Measurements from ENCODE around the gene DAPK2. TPM values are rescaled to one million over a fixed set of nuclear protein-coding genes. Genes with fewer than 3 reads are reported as not detected.

The DAPK2 gene
- polyA plus RNA-seq, 4 donors, result 4.2 to 8.4 (median 6.4) TPM

DNA sequence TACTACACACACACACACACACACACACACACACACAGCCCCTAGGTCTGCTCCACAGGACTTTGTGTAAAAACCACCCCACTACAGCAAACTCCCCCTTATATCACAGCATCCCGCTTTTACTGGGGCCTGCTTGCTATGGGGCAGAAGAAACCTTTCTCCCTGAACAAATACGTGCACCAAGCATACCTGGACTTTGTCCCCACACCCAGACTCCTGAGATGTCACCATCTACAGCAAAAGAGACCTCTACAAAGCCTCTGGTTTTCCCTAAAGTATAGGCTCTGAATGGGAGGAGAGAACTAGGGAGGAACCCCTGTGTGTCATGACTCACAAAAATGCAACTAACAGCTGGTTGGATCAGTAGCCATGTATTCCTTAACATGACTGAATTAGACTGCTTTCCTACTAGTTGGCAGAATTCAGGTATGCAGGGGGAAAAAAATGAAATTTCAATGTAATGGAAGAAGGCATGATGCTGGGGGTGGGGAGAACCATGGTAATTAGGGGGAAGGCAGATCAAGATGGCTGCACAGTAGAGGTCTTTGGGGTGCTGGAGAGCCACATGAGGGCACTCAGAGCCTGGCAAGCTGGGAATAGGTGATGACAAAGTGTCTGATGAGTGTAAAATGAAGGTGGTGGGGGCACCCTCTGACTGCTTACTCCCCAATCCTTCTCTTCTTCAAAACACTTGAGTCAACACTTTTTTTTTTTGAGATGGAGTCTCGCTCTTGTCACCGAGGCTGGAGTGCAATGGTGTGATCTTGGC, 45.9 kb downstream of the DAPK2 start:
- DNase-seq (ENCODE audit: low read depth in 4 of 4, low spot score in 2 of 4), result no peak

- DNase-seq (ENCODE audit: low read depth in 4 of 4, low spot score in 2 of 4), result no peak
Measured at GRCh38 chr15:63999177-63999576, 47.1 kb downstream of the DAPK2 start.

- no peak for DNase-seq (ENCODE audit: low read depth in 4 of 4, low spot score in 2 of 4)
Measured at GRCh38 chr15:63998489-63998888, 47.8 kb downstream of the DAPK2 start.

GRCh38 chr15:63997715-63998442, 48.4 kb downstream of the DAPK2 start:
- DNase-seq (ENCODE audit: low read depth in 4 of 4, low spot score in 2 of 4), result no peak

DNA sequence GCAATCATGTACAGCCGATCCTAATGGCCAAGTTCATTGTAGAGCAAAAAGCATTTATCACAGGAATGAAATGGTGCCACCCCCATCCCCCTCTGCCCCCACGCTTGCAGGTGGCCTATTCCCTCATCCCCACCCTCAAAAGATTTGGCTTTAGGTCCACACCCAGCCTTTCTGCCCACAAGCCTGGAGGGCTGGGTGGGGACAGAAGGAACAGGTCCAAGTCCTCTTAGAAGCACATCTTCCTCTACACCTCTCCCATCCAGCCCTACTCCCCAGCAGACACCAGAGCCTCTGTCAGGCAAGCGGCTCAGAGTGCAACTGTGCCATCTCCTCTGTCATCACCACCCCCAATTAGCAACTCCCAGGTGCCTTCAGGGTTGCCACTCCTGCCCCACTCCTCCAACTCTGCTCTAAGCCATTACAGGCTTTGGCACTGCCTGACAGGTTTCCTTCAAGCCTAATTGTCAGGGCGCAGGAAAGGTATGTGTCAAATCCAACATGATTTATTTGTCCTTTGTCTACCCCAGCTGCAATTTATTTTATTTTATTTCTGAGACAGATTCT, 49.4 kb downstream of the DAPK2 start:
- no peak for DNase-seq (ENCODE audit: low read depth in 4 of 4, low spot score in 2 of 4)

DNA sequence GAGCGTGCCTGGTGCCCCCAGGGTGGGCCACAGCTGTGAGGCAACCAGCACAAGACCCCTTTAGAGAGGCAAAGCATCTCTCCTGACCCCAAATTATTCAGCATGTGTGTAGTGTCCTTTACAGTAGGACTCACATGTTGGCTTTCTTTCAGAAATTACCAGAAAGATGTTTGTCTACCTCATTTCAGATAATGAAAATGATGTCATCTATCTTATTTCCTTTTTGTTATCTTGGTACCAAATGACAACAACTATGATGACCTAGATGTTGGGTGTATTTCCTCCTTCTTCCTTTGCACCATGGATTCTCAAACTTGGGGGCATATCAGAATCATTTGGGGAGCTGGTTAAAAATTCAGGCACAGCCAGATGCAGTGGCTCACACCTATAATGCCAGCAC, 50.5 kb downstream of the DAPK2 start:
- no peak for DNase-seq (ENCODE audit: low read depth in 4 of 4, low spot score in 2 of 4)

DNA sequence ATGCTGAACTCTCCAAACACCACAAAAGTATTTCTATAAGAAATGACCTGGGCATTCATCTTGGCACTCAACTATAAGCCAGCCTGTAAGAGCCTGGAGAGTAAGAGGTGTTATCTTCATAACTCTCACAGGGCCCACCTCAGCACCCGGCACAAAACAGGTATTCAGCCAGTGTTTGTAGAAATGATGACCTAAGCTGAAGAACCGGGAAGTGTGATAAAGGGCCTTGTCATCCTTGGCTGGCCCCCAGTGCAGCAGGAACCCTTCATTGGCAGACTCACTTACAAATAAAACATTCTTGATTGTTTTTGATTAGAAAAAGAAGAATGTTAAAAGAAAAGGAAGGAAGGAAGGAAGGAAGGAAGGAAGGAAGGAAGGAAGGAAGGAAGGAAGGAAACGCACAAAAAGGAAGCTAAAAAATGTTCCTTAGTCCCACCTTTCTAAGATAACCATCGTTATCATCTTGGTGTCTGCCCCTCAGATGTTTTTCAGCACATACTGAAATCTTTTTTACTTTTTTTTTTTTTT, 52.1 kb downstream of the DAPK2 start:
- DNase-seq (ENCODE audit: low read depth in 4 of 4, low spot score in 2 of 4), result no peak

DNA sequence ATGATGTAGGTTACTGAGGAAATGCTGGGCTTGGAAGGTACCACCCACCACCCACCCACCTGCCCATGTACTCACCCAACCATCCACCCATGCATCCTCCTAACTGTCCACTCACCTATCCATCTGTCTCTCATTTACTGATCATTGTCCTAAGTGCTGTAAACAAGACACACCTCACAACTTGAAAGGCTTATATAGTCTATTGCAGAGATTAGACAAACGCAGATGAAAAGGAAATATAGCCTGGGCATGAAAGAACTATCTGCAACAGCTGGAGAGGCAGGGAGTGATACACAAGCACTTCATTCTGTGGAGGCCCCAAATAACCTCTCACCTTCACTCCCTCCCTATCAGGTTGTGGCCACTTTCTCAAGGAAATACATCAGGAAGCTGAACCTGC, 54.0 kb downstream of the DAPK2 start:
- no peak for DNase-seq (ENCODE audit: low read depth in 4 of 4, low spot score in 2 of 4)

DNA sequence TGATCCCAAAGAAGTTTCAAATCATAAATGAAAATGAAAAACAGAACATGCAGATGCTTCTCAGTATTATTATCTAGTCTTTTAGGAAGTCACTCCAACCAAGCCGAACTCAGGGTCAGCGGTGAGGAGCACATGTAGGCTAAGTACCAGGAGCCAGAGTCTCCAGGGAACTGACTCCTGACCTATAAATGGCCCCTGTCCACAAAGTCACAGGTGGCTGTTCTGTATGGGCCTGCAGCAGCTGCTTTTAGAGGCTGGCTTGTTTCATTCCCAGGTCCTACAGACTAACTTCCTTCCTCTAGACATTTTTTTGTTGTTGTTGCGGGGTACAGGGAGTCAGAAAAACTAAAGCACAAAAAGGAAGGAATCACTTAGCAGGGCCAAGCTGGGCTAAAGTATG, 54.6 kb downstream of the DAPK2 start:
- DNase-seq (ENCODE audit: low read depth in 4 of 4, low spot score in 2 of 4), result no peak

DNA sequence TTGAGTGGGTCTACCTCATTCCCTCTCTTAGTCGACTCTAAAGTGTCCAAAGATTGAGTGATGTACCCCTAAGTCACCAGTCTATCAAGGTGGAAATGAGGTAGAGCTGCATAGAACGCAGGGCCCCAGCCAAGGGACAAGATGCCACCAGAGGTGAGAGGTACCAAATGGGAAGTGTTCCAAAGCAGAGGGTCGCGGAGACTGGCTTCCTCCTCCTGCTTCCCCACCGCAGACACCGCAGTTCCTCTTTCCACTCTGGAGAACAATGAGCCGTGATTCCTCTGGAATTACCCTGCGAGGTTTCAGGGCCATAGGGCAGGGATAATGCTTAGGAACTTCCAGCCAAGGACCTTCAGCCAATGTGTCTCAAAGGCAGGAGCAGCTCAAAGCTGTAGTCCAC, 55.8 kb downstream of the DAPK2 start:
- DNase-seq (ENCODE audit: low read depth in 4 of 4, low spot score in 2 of 4), result no peak

DNA sequence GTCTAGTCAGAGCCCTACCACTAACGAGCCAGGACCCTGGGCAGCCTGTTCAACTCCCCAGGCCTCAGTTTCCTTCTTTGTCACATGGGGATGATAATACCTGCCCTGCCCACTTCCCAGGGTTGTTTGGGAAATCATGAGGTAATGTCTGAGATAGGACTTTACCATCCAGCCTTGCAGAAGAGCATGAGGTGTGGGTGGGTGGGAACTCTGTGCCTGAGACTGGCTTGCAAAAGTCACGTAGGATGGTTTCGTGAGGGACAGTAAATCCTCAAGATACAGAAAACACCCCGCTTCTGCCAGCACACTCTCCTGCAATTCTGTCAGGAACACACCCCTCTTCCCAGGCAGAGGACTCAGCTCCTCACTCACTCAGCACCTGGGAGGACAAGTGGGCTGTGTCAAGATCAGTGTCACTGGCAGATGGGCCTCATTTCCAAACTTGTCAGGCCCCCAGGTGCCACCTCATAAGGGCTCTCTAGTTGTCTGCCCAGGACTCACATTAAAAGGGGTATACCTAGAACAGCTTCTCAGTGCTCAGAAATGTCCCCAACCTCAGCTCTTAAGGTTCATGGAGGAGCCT, 58.4 kb downstream of the DAPK2 start:
- no peak for DNase-seq (ENCODE audit: low read depth in 4 of 4, low spot score in 2 of 4)

- no peak for DNase-seq (ENCODE audit: low read depth in 4 of 4, low spot score in 2 of 4)
Measured at GRCh38 chr15:63986751-63987341, 59.4 kb downstream of the DAPK2 start.

GRCh38 chr15:63986185-63986680, 60.1 kb downstream of the DAPK2 start:
- DNase-seq (ENCODE audit: low read depth in 4 of 4, low spot score in 2 of 4), result no peak

- DNase-seq (ENCODE audit: low read depth in 4 of 4, low spot score in 2 of 4), result no peak
Measured at GRCh38 chr15:63985221-63986184, 60.8 kb downstream of the DAPK2 start.

- no peak for DNase-seq (ENCODE audit: low read depth in 4 of 4, low spot score in 2 of 4)
Measured at GRCh38 chr15:63984331-63984730, 62.0 kb downstream of the DAPK2 start.

GRCh38 chr15:63983061-63983711, 63.1 kb downstream of the DAPK2 start:
- DNase-seq (ENCODE audit: low read depth in 4 of 4, low spot score in 2 of 4), result peak in 3 of 4 donors; percentile 52 to 63 (median 56)

DNA sequence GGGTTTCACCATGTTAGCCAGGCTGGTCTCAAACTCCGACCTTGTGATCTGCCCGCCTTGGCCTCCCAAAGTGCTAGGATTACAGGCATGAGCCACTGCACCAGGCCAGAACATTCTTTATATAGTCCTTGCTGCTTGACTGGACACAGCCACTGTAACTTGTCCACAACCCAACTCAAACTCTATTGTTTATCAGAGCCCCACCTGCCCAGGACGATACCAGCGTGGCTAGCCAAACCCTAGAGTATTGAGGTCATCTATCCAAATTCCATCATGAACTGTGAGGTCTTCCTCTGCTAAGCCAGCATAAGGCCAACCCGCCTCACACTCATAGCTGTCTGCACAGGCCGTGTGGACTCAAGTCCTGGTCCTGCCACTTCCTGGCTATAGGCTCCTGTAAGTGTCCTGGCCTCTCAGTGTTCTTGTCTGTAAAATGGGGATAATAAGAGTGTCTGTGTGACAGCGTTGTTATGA, 63.9 kb downstream of the DAPK2 start:
- DNase-seq (ENCODE audit: low read depth in 4 of 4, low spot score in 2 of 4), result no peak

GRCh38 chr15:63981596-63982320, 64.5 kb downstream of the DAPK2 start:
- DNase-seq (ENCODE audit: low read depth in 4 of 4, low spot score in 2 of 4), result no peak
